ENCODE measurements around the gene ATP2A1.
"Not testable (repeated sequence)": the region's sequence is repeated elsewhere in the genome, so short reads cannot be mapped to it uniquely, and the experiment has no call there.

Gene ATP2A1

GRCh38 chr16:28874406-28874805 lies 3.9 kb upstream of the ATP2A1 start:
- 93 to 95% methylated on average over 4 to 6 of the region's 6 CpGs for WGBS, 2 experiments (ENCODE audit: insufficient coverage in 2 of 2)
- Histone ChIP-seq H3K4me3 (ENCODE audit: extremely low read depth, insufficient read depth, low read length, poor library complexity, severe bottlenecking) (no peak overlapping the region), H3K27ac (ENCODE audit: low read depth, low read length, severe bottlenecking) (no peak overlapping the region), H3K9me3 (ENCODE audit: control insufficient read depth, low read length) (no peaks in the 10 kb centered on the region), H3K36me3 (ENCODE audit: control insufficient read depth, insufficient read depth, low read length) (peaks cover 48% of the 10 kb centered on the region), H3K4me1 (ENCODE audit: control insufficient read depth, insufficient read depth, low read length, poor library complexity, severe bottlenecking) (peaks cover 19% of the 10 kb centered on the region)

- H3K36me3 ChIP-seq (ENCODE audit: control insufficient read depth, insufficient read depth, low read length): peaks cover 38% of the 10 kb centered on the region
- no peaks in the 10 kb centered on the region for H3K9me3 ChIP-seq (ENCODE audit: control insufficient read depth, low read length)
- 91 to 98% methylated on average over 6 to 12 of the region's 13 CpGs for whole genome bisulfite sequencing, 2 experiments (ENCODE audit: insufficient coverage in 2 of 2)
- no peak overlapping the region for H3K27ac ChIP-seq (ENCODE audit: low read depth, low read length, severe bottlenecking)
- H3K4me1 ChIP-seq (ENCODE audit: control insufficient read depth, insufficient read depth, low read length, poor library complexity, severe bottlenecking): peaks cover 19% of the 10 kb centered on the region
- no peak overlapping the region for H3K4me3 ChIP-seq (ENCODE audit: extremely low read depth, insufficient read depth, low read length, poor library complexity, severe bottlenecking)
Measured at GRCh38 chr16:28875134-28876018, 2.9 kb upstream of the ATP2A1 start.

DNA sequence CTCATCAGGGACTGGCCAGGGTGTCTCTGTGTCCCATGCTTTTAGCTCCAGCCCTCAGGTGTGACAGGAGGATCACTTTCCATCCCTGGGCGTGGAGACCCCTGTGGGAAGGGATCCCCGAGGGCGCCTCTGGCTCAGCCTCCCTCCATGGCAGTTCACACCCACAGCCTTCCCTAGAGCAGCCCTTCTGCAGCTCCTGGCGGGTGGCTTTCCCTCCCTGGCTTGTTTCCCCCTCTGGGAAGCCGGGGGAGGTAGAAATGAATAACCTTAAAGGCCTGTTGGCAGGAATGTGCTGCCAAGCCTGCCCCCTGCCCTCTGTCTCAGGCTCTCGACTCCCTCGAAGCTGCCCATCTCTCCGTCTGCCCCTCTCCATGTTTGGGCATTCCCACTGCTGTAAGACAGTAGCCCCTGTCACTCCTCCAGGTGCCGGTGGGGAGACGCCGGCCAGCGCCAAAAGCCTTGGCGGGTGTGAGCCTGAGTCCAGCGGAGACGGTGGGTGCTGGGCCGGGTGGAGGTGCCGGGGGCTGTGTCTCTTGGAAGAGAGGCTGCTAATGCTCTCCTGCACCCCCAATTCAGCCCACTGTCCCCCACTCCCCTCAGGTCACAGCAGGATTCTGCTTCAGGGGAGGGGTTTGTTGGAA lies 2.1 kb upstream of the ATP2A1 start:
- Histone ChIP-seq H3K9me3 (ENCODE audit: control insufficient read depth, low read length) (no peaks in the 10 kb centered on the region), H3K27ac (ENCODE audit: low read depth, low read length, severe bottlenecking) (peak overlapping the region; percentile 29)
- 70 to 81% methylated on average over 6 to 15 of the region's 17 CpGs for WGBS, 2 experiments (ENCODE audit: insufficient coverage in 2 of 2)

GRCh38 chr16:28876973-28877654 lies 1.2 kb upstream of the ATP2A1 start:
- Histone ChIP-seq H3K36me3 (ENCODE audit: control insufficient read depth, insufficient read depth, low read length) (peaks cover 23% of the 10 kb centered on the region), H3K9me3 (ENCODE audit: control insufficient read depth, low read length) (no peaks in the 10 kb centered on the region), H3K4me3 (ENCODE audit: extremely low read depth, insufficient read depth, low read length, poor library complexity, severe bottlenecking) (no peak overlapping the region), H3K27ac (ENCODE audit: low read depth, low read length, severe bottlenecking) (no peak overlapping the region), H3K4me1 (ENCODE audit: control insufficient read depth, insufficient read depth, low read length, poor library complexity, severe bottlenecking) (peaks cover 19% of the 10 kb centered on the region)
- WGBS, 2 experiments (ENCODE audit: insufficient coverage in 2 of 2): 61 to 74% methylated on average over 8 to 12 of the region's 12 CpGs

More for the DNA sequence above, 2.1 kb upstream of the ATP2A1 start:
- peaks cover 19% of the 10 kb centered on the region for H3K4me1 ChIP-seq (ENCODE audit: control insufficient read depth, insufficient read depth, low read length, poor library complexity, severe bottlenecking)
- H3K4me3 ChIP-seq (ENCODE audit: extremely low read depth, insufficient read depth, low read length, poor library complexity, severe bottlenecking): no peak overlapping the region
- peaks cover 32% of the 10 kb centered on the region for H3K36me3 ChIP-seq (ENCODE audit: control insufficient read depth, insufficient read depth, low read length)

DNA sequence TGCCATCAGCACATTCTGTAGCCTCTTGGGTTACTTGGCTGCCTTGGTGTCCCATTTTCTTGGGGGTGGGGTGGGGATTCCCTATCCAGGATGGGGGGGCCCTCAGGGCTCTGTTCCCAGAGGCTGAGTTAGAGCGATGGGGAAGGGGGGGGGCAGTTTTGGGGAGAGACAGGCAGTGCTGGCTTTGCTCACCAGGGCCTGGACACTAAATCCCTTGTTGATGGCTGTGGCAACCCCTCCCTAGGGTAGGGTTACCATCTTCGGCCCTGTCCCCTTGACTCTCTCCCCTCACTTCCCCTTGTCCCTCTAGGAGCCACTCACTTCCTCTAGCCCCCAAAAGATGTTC lies 660 bp upstream of the ATP2A1 start:
- Histone ChIP-seq H3K4me3 (ENCODE audit: extremely low read depth, insufficient read depth, low read length, poor library complexity, severe bottlenecking) (no peak overlapping the region), H3K4me1 (ENCODE audit: control insufficient read depth, insufficient read depth, low read length, poor library complexity, severe bottlenecking) (peaks cover 19% of the 10 kb centered on the region), H3K27ac (ENCODE audit: low read depth, low read length, severe bottlenecking) (no peak overlapping the region), H3K36me3 (ENCODE audit: control insufficient read depth, insufficient read depth, low read length) (peaks cover 19% of the 10 kb centered on the region), H3K9me3 (ENCODE audit: control insufficient read depth, low read length) (no peaks in the 10 kb centered on the region)
- 100% methylated on average over 1 of the region's 2 CpGs for WGBS, 2 experiments (ENCODE audit: insufficient coverage in 2 of 2)

- WGBS, 2 experiments (ENCODE audit: insufficient coverage in 2 of 2): 1 to 3% methylated on average over 13 to 18 of the region's 27 CpGs
- H3K9me3 ChIP-seq (ENCODE audit: control insufficient read depth, low read length): no peaks in the 10 kb centered on the region
- peaks cover 19% of the 10 kb centered on the region for H3K4me1 ChIP-seq (ENCODE audit: control insufficient read depth, insufficient read depth, low read length, poor library complexity, severe bottlenecking)
- H3K27ac ChIP-seq (ENCODE audit: low read depth, low read length, severe bottlenecking): peak overlapping the region; percentile 29
- peak overlapping the region; percentile 62 for H3K4me3 ChIP-seq (ENCODE audit: extremely low read depth, insufficient read depth, low read length, poor library complexity, severe bottlenecking)
- peaks cover 6% of the 10 kb centered on the region for H3K36me3 ChIP-seq (ENCODE audit: control insufficient read depth, insufficient read depth, low read length)
Measured at GRCh38 chr16:28879261-28879840, 1.1 kb downstream of the ATP2A1 start.

DNA sequence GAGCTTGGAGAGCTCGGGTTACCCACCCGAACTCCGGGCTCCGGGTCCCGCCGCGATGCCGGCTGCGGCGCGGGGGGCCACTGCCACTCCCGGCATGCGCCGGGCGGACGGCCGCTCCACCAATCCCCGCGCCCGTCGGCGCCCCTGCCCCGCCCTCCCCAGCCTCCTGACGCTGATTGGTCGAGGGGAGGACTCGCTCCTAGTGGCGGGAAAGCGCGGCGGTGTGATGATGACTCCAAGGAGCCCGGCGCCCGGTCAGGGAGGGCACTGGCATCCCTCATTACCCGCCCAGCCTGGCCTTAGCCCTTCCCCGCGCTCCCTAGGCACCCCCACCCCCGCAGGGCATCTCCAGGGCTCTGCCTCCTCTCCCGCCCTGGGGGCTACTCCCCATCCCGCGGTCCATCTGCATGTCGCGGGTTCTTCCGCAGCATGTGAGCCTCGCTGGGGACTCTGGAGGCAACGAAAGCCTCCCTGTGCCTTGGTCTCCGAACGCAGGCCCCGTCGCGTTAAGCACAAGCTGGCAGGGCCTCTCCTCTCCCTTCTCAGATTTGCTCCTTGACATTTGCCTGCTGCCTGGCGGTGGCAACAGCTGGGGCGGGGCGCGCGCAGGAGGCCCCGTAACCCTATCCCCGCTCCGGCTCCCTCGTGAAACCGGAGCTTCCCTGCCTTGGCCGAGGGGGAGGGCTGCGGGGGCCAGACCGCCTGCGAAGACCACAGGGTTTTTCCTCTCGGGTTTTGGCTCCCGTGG lies 1.7 kb downstream of the ATP2A1 start:
- 2% methylated on average over 53 to 56 of the region's 66 CpGs for WGBS, 2 experiments (ENCODE audit: insufficient coverage in 2 of 2)
- Histone ChIP-seq H3K36me3 (ENCODE audit: control insufficient read depth, insufficient read depth, low read length) (peaks cover 3% of the 10 kb centered on the region), H3K27ac (ENCODE audit: low read depth, low read length, severe bottlenecking) (peak overlapping the region; percentile 29), H3K4me3 (ENCODE audit: extremely low read depth, insufficient read depth, low read length, poor library complexity, severe bottlenecking) (peak overlapping the region; percentile 62), H3K4me1 (ENCODE audit: control insufficient read depth, insufficient read depth, low read length, poor library complexity, severe bottlenecking) (peaks cover 19% of the 10 kb centered on the region), H3K9me3 (ENCODE audit: control insufficient read depth, low read length) (no peaks in the 10 kb centered on the region)

DNA sequence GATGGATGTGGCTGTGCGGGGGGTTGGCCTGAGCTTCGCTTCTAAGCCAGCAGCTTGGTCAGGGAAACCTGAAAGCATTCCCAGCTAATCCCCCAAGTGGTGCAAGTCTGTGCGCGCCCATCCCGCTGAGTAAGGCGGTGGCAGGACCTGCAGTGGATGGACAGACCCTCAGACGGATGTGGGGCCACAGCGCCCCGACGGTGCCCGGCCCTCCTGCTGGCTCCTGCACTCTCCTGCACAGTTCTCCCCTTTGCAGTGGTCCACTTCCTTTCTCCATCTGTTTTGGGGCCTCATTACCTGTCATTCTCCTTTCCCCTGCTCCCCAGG lies 2.3 kb downstream of the ATP2A1 start:
- no peaks in the 10 kb centered on the region for H3K9me3 ChIP-seq (ENCODE audit: control insufficient read depth, low read length)
- WGBS, 2 experiments (ENCODE audit: insufficient coverage in 2 of 2): 35 to 41% methylated on average over 9 to 10 of the region's 11 CpGs
- H3K4me1 ChIP-seq (ENCODE audit: control insufficient read depth, insufficient read depth, low read length, poor library complexity, severe bottlenecking): peaks cover 19% of the 10 kb centered on the region
- H3K27ac ChIP-seq (ENCODE audit: low read depth, low read length, severe bottlenecking): no peak overlapping the region
- H3K36me3 ChIP-seq (ENCODE audit: control insufficient read depth, insufficient read depth, low read length): no peaks in the 10 kb centered on the region
- H3K4me3 ChIP-seq (ENCODE audit: extremely low read depth, insufficient read depth, low read length, poor library complexity, severe bottlenecking): no peak overlapping the region

DNA sequence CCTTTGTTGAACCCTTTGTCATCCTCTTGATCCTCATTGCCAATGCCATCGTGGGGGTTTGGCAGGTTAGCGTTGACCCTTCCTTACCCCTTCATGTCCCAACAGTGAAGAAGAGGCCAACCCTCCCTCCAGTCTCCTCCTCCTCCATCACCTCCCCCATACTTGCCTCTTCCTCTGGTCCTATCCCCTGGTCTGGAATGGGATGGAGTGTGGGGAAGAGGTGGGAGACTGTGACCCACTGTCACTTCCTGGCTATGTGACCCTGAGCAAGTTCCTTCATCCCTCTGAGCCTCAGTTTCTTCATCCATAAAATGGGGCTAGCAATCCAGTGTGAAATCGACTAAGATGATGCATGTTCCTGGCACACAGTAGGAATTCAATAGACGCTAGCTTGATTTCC lies 2.7 kb downstream of the ATP2A1 start:
- Histone ChIP-seq H3K9me3 (ENCODE audit: control insufficient read depth, low read length) (no peaks in the 10 kb centered on the region), H3K27ac (ENCODE audit: low read depth, low read length, severe bottlenecking) (no peak overlapping the region), H3K4me1 (ENCODE audit: control insufficient read depth, insufficient read depth, low read length, poor library complexity, severe bottlenecking) (peaks cover 17% of the 10 kb centered on the region), H3K36me3 (ENCODE audit: control insufficient read depth, insufficient read depth, low read length) (no peaks in the 10 kb centered on the region), H3K4me3 (ENCODE audit: extremely low read depth, insufficient read depth, low read length, poor library complexity, severe bottlenecking) (no peak overlapping the region)
- WGBS, 2 experiments (ENCODE audit: insufficient coverage in 2 of 2): 91 to 100% methylated on average over 2 to 4 of the region's 4 CpGs

DNA sequence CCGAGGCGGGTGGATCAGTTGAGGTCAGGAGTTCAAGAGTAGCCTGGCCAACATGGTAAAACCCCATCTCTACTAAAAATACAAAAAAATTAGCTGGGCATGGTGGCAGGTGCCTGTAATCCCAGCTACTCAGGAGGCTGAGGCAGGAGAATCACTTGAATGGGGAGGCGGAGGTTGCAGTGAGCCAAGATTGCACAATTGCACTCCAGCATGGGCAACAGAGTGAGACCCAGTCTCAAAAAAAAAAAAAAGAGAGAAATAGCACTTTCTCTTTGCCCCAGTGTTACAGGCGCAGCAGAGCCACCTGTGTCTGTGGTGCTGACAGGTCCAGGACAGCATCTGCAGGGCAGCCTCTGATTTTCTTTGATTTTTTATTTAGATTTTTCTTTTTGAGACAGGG lies 3.3 kb downstream of the ATP2A1 start:
- not testable (repeated sequence) for H3K9me3 ChIP-seq (ENCODE audit: control insufficient read depth, low read length); H3K27ac ChIP-seq (ENCODE audit: low read depth, low read length, severe bottlenecking); H3K4me3 ChIP-seq (ENCODE audit: extremely low read depth, insufficient read depth, low read length, poor library complexity, severe bottlenecking); H3K36me3 ChIP-seq (ENCODE audit: control insufficient read depth, insufficient read depth, low read length)
- peaks cover 11% of the 10 kb centered on the region for H3K4me1 ChIP-seq (ENCODE audit: control insufficient read depth, insufficient read depth, low read length, poor library complexity, severe bottlenecking)
- WGBS, 2 experiments (ENCODE audit: insufficient coverage in 2 of 2): 100% methylated on average over 3 of the region's 4 CpGs; no CpG with 5 or more reads in 1 of the 2 experiments

Data from mesodermal cell (in vitro differentiated cells).